Parathyroid adenoma (tissue), 2 donors: ENCODE results near the gene PKMYT1.
"Not testable (repeated sequence)": the region's sequence is repeated elsewhere in the genome, so short reads cannot be mapped to it uniquely, and the experiment has no call there.

Source experiments
- H2AFZ ChIP-seq: fragments of 300-600 bp; sonication (generic); one replicate; pipeline ENCODE4 v1.7.0; 2017; ENCODE audit warnings: antibody characterized with exemption, mild to moderate bottlenecking
- H3K27ac ChIP-seq: fragments of 300-600 bp; sonication (generic); one replicate; pipeline ENCODE4 v1.7.0; 2017
- H3K27me3 ChIP-seq: fragments of 300-600 bp; sonication (generic); one replicate; pipeline ENCODE4 v1.7.0; 2017; ENCODE audit warnings: low read length; ENCODE audit not compliant: control insufficient read depth, insufficient read depth
- H3K36me3 ChIP-seq: fragments of 300-600 bp; sonication (generic); one replicate; pipeline ENCODE4 v1.7.0; 2017; ENCODE audit warnings: low read length; ENCODE audit not compliant: control insufficient read depth, insufficient read depth
- H3K4me1 ChIP-seq: fragments of 300-600 bp; sonication (generic); one replicate; pipeline ENCODE4 v1.7.0; 2017; ENCODE audit warnings: control low read depth
- H3K4me2 ChIP-seq: fragments of 300-600 bp; sonication (generic); one replicate; pipeline ENCODE4 v1.7.0; 2017; ENCODE audit warnings: low read length
- H3K4me3 ChIP-seq: fragments of 300-600 bp; sonication (generic); one replicate; pipeline ENCODE4 v1.7.0; 2017; ENCODE audit warnings: low read depth, low read length
- H3K79me2 ChIP-seq: fragments of 300-600 bp; sonication (generic); one replicate; pipeline ENCODE4 v1.7.0; 2017; ENCODE audit warnings: control low read depth
- H3K9ac ChIP-seq: fragments of 300-600 bp; sonication (generic); one replicate; pipeline ENCODE4 v1.7.0; 2017; ENCODE audit warnings: mild to moderate bottlenecking
- H3K9me3 ChIP-seq: fragments of 300-600 bp; sonication (generic); one replicate; pipeline ENCODE4 v1.7.0; 2017; ENCODE audit warnings: low read length; ENCODE audit not compliant: control insufficient read depth
- CTCF ChIP-seq: fragments of 300-600 bp; sonication (generic); IDR thresholded peaks from one replicate; pipeline ENCODE4 v1.7.0; 2017; ENCODE audit warnings: antibody characterized with exemption, mild to moderate bottlenecking
- donor health status: primary hyperparathyroidism.

Gene PKMYT1

GRCh38 chr16:2929693-2930092, 50.6 kb downstream of the PKMYT1 start:
- H3K4me1 ChIP-seq: no peaks in the 10 kb centered on the region
- peaks cover 38% of the 10 kb centered on the region for H3K79me2 ChIP-seq
- H3K9ac ChIP-seq: no peak overlapping the region
- H3K36me3 ChIP-seq: no peaks in the 10 kb centered on the region
- no peak overlapping the region for H3K27ac ChIP-seq
- no peak overlapping the region for H3K4me3 ChIP-seq
- no peak overlapping the region for H3K4me2 ChIP-seq
- no peak overlapping the region for H2AFZ ChIP-seq
- no peaks in the 10 kb centered on the region for H3K27me3 ChIP-seq
- TF ChIP-seq CTCF: no peak
- no peaks in the 10 kb centered on the region for H3K9me3 ChIP-seq

- no peak for TF ChIP-seq CTCF
- no peaks in the 10 kb centered on the region for H3K4me1 ChIP-seq
- no peak overlapping the region for H3K9ac ChIP-seq
- H3K36me3 ChIP-seq: no peaks in the 10 kb centered on the region
- no peak overlapping the region for H2AFZ ChIP-seq
- H3K4me3 ChIP-seq: no peak overlapping the region
- H3K27ac ChIP-seq: no peak overlapping the region
- H3K4me2 ChIP-seq: no peak overlapping the region
- no peaks in the 10 kb centered on the region for H3K9me3 ChIP-seq
- no peaks in the 10 kb centered on the region for H3K27me3 ChIP-seq
- peaks cover 39% of the 10 kb centered on the region for H3K79me2 ChIP-seq
Observed at GRCh38 chr16:2928796-2929195, 51.5 kb downstream of the PKMYT1 start.

GRCh38 chr16:2928151-2928550, 52.1 kb downstream of the PKMYT1 start:
- H3K4me2 ChIP-seq, H2AFZ ChIP-seq, H3K27me3 ChIP-seq, H3K4me3 ChIP-seq, H3K9me3 ChIP-seq, H3K27ac ChIP-seq, H3K9ac ChIP-seq, H3K4me1 ChIP-seq, H3K36me3 ChIP-seq: not testable (repeated sequence)
- H3K79me2 ChIP-seq: peaks cover 45% of the 10 kb centered on the region

GRCh38 chr16:2927010-2927646, 53.1 kb downstream of the PKMYT1 start:
- Histone ChIP-seq H2AFZ (no peak overlapping the region), H3K79me2 (peaks cover 47% of the 10 kb centered on the region), H3K9me3 (no peaks in the 10 kb centered on the region), H3K27ac (no peak overlapping the region), H3K4me3 (no peak overlapping the region), H3K4me1 (no peaks in the 10 kb centered on the region), H3K4me2 (peak overlapping the region; percentile 18), H3K27me3 (no peaks in the 10 kb centered on the region), H3K9ac (no peak overlapping the region), H3K36me3 (no peaks in the 10 kb centered on the region)
- peak; percentile 99 for TF ChIP-seq CTCF

- TF ChIP-seq CTCF: no peak
- Histone ChIP-seq H3K9me3 (no peaks in the 10 kb centered on the region), H3K4me2 (peak overlapping the region; percentile 18), H3K79me2 (peaks cover 47% of the 10 kb centered on the region), H2AFZ (no peak overlapping the region), H3K27ac (no peak overlapping the region), H3K4me1 (no peaks in the 10 kb centered on the region), H3K9ac (no peak overlapping the region), H3K27me3 (no peaks in the 10 kb centered on the region), H3K4me3 (no peak overlapping the region), H3K36me3 (no peaks in the 10 kb centered on the region)
Observed at GRCh38 chr16:2926650-2926999, 53.6 kb downstream of the PKMYT1 start.
